ENCODE results near the gene B3GNT7.

GRCh38 chr2:231399046-231399852 is 3.7 kb downstream of the B3GNT7 start:
- TF ChIP-seq, protein P1, sequence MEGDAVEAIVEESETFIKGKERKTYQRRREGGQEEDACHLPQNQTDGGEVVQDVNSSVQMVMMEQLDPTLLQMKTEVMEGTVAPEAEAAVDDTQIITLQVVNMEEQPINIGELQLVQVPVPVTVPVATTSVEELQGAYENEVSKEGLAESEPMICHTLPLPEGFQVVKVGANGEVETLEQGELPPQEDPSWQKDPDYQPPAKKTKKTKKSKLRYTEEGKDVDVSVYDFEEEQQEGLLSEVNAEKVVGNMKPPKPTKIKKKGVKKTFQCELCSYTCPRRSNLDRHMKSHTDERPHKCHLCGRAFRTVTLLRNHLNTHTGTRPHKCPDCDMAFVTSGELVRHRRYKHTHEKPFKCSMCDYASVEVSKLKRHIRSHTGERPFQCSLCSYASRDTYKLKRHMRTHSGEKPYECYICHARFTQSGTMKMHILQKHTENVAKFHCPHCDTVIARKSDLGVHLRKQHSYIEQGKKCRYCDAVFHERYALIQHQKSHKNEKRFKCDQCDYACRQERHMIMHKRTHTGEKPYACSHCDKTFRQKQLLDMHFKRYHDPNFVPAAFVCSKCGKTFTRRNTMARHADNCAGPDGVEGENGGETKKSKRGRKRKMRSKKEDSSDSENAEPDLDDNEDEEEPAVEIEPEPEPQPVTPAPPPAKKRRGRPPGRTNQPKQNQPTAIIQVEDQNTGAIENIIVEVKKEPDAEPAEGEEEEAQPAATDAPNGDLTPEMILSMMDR (IDR thresholded peaks at IDR 0.05; ENCODE audit: low read length), result no peak
- no peak for TF ChIP-seq EZH2phosphoT487 (IDR thresholded peaks at IDR 0.05; ENCODE audit: low read length)
- no peak for TF ChIP-seq EZH2 (optimal IDR thresholded peaks at IDR 0.05; ENCODE audit: low read depth, low read length)
